Body of pancreas (tissue), 4 donors: Measurements from ENCODE around the gene COL8A1.

ENCODE experiments used
- POLR2A ChIP-seq, 3 donors: fragments of 450-650 bp; IDR thresholded peaks; one replicate each; pipeline ENCODE4 v1.6.1; 2016; ENCODE audit warnings: antibody characterized with exemption in 3 of 3, mild to moderate bottlenecking in 2 of 3
- TF ChIP-seq, protein P1 (sequence below), 7 experiments: fragments of 450-650 bp in 4 of 7; fragments of 200-600 bp in 3 of 7; sonication (generic) in 3 of 7; IDR thresholded peaks; one replicate each; pipeline ENCODE4 v1.5.1; 2016 to 2019; ENCODE audit warnings: antibody characterized with exemption in 7 of 7

DNA sequence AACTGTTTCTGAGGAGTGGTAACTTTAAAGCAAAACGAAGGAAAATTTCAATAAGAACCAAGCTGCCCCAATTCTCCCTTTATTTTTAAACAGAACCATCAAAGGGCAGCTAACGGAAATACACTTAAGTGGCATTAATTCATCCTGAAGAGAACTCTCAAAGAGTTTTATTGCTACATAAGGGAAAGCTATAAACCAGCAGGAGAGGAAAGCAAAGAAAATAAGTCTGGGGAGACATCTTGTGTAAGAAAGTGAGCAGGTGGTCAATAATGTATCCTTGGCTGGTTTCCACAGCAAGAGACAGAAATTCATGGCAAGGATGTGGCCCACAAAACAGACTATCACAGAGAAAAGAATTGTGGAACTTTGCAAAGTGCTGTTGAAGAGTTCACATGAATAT lies 139.3 kb downstream of the COL8A1 start:
- TF ChIP-seq, protein P1, sequence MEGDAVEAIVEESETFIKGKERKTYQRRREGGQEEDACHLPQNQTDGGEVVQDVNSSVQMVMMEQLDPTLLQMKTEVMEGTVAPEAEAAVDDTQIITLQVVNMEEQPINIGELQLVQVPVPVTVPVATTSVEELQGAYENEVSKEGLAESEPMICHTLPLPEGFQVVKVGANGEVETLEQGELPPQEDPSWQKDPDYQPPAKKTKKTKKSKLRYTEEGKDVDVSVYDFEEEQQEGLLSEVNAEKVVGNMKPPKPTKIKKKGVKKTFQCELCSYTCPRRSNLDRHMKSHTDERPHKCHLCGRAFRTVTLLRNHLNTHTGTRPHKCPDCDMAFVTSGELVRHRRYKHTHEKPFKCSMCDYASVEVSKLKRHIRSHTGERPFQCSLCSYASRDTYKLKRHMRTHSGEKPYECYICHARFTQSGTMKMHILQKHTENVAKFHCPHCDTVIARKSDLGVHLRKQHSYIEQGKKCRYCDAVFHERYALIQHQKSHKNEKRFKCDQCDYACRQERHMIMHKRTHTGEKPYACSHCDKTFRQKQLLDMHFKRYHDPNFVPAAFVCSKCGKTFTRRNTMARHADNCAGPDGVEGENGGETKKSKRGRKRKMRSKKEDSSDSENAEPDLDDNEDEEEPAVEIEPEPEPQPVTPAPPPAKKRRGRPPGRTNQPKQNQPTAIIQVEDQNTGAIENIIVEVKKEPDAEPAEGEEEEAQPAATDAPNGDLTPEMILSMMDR (IDR thresholded peaks at IDR 0.05), result no peak
- no peak for TF ChIP-seq POLR2A (IDR thresholded peaks at IDR 0.05)
